ENCODE results near the gene MAPK4.

GRCh38 chr18:50614838-50615237 is 55.0 kb downstream of the MAPK4 start:
- TF ChIP-seq CTCF (IDR thresholded peaks at IDR 0.05) (no peak), POLR2A (IDR thresholded peaks at IDR 0.05) (no peak)

Data from body of pancreas (tissue), 4 donors.